H1 (cell line): Measurements from ENCODE around the gene CEACAM6. TPM values are rescaled to one million over a fixed set of nuclear protein-coding genes. Genes with fewer than 3 reads are reported as not detected.

ENCODE experiments used
- CHD7 ChIP-seq: fragments of 300-600 bp; sonication (generic); IDR thresholded peaks from 2 replicates; pipeline ENCODE4 v1.7.1; 2012; ENCODE audit warnings: low read length, moderate library complexity, mild to moderate bottlenecking, inconsistent platforms; ENCODE audit not compliant: insufficient replicate concordance
- EZH2 ChIP-seq: fragments of 200-600 bp; sonication (generic); IDR thresholded peaks from 2 replicates; pipeline ENCODE4 v1.7.1; 2012; ENCODE audit warnings: low read depth, mild to moderate bottlenecking, moderate library complexity, low read length, inconsistent platforms; ENCODE audit not compliant: severe bottlenecking
- FOSL1 ChIP-seq: IDR thresholded peaks from 2 replicates; pipeline ENCODE4 v1.6.1; 2011; ENCODE audit warnings: mild to moderate bottlenecking, low read depth, low read length, moderate library complexity; ENCODE audit not compliant: insufficient read depth
- HDAC2 ChIP-seq, 2 experiments: fragments of 300-600 bp in 1 of 2; sonication (generic) in 1 of 2; IDR thresholded peaks; 2 replicates each; pipeline ENCODE4 v1.6.1; 2011 to 2012; ENCODE audit warnings: low read depth in 2 of 2, low read length in 2 of 2, mild to moderate bottlenecking in 2 of 2, moderate library complexity in 2 of 2, borderline replicate concordance in 1 of 2, inconsistent platforms in 1 of 2
- KDM1A ChIP-seq: fragments of 200-600, 300-600 bp; sonication (generic); IDR thresholded peaks from 2 replicates; pipeline ENCODE4 v1.7.1; 2016; ENCODE audit warnings: mild to moderate bottlenecking, low read length, borderline replicate concordance
- PHF8 ChIP-seq: fragments of 200-600 bp; sonication (generic); conservative IDR thresholded peaks from 2 replicates; pipeline ENCODE4 v1.7.1; 2012; ENCODE audit warnings: low read depth, mild to moderate bottlenecking, inconsistent platforms, low read length, moderate library complexity
- SP1 ChIP-seq: IDR thresholded peaks from 2 replicates; pipeline ENCODE4 v1.6.1; 2011; ENCODE audit warnings: low read depth, low read length
- polyA plus RNA-seq, 7 experiments: library from polyadenylated mRNA; depleted of rRNA in 3 of 7; stranded (reverse) in 5 of 7; unstranded in 2 of 7; fragments of >200 nt in 5 of 7; fragments of 200-250 nt in 2 of 7; gene quantifications; 1 replicate in 5 of 7; 2 replicates in 1 of 7; 4 replicates in 1 of 7; pipeline versions ENCODE4 v1.2.1 to v1.2.3, GENCODE V29; 2011 to 2013; ENCODE audit warnings: missing spikeins in 2 of 7, mixed read lengths in 2 of 7
- total RNA-seq: library from RNA; stranded (reverse); fragmentation: NEBNext Ultra II Directional; extraction: Animal tissue kit (Norgen Biotek cat#: 25700); gene quantifications from 2 replicates; pipeline ENCODE4 v1.2.1, GENCODE V29; 2021

The CEACAM6 gene
- total and polyA plus RNA-seq, 2 of the 8 experiments (the other 6 are each of a cell fraction or from before 2014, with no cell fraction given) = not detected

GRCh38 chr19:41802770-41803169 lies 47.4 kb downstream of the CEACAM6 start (continued):
- TF ChIP-seq CHD7 (no peak), KDM1A (no peak), HDAC2 (IDR thresholded peaks at IDR 0.05; ENCODE audit: borderline replicate concordance in 1 of 2, low read depth in 2 of 2, low read length in 2 of 2) (no peak), EZH2 (no peak), FOSL1 (no peak), PHF8 (no peak), SP1 (no peak)
- TF ChIP-seq, all 59 proteins: peak for 0
